Panc1 (cell line): ENCODE results near the gene LRRC71. TPM values are rescaled to one million over a fixed set of nuclear protein-coding genes. Genes with fewer than 3 reads are reported as not detected.

ENCODE experiments used
- ATAC-seq: fragments of 200-7000 bp; cut with Tn5 transposase; 2 replicates; pipeline ENCODE4 v1.9.1; 2020; ENCODE audit warnings: mild to moderate bottlenecking, moderate library complexity
- BruUV-seq: library from RNA; stranded (reverse); fragments of 400-500 nt; replicated peaks from 2 replicates; lab custom pipeline; 2021; lab: Mats Ljungman, UMichigan
- CTCF ChIA-PET: fragments of 300-600 bp; sonication (Branson Sonifier 250); formaldehyde crosslinking; loops from one replicate; lab custom pipeline; 2022; ENCODE audit warnings: antibody characterized with exemption; lab: Charles Lee
- POLR2A ChIA-PET: fragments of 300-600 bp; sonication (Branson Sonifier 250); formaldehyde crosslinking; loops from one replicate; lab custom pipeline; 2022; ENCODE audit warnings: antibody characterized with exemption; lab: Charles Lee
- DNase-seq: peaks from one replicate; pipeline ENCODE4 v3.0.0-alpha.2; 2010; ENCODE audit warnings: low read depth, low spot score
- H3K27ac ChIP-seq: 2 replicates; pipeline ENCODE4 v1.5.1; 2011; ENCODE audit warnings: mild to moderate bottlenecking, low read length, inconsistent platforms
- H3K27me3 ChIP-seq: fragments of 200-500 bp; sonication (Bioruptor generic); 2 replicates; pipeline ENCODE4 v1.6.0; 2014; ENCODE audit warnings: low read length, inconsistent platforms; ENCODE audit not compliant: control insufficient read depth, insufficient read depth
- H3K36me3 ChIP-seq: fragments of 200-500 bp; sonication (Bioruptor generic); 2 replicates; pipeline ENCODE4 v1.5.1; 2014; ENCODE audit warnings: inconsistent platforms, mild to moderate bottlenecking, low read length, moderate library complexity; ENCODE audit not compliant: control insufficient read depth, insufficient read depth
- H3K4me1 ChIP-seq: 2 replicates; pipeline ENCODE4 v1.5.1; 2011; ENCODE audit warnings: inconsistent platforms, mild to moderate bottlenecking, low read length, moderate library complexity; ENCODE audit not compliant: control insufficient read depth, insufficient read depth
- H3K4me3 ChIP-seq, 2 experiments: 2 replicates each; pipeline ENCODE4 v1.5.1; 2011 to 2012; ENCODE audit warnings: low read depth in 2 of 2, low read length in 2 of 2, mild to moderate bottlenecking in 2 of 2, inconsistent platforms in 1 of 2, moderate library complexity in 1 of 2
- H3K9me3 ChIP-seq: fragments of 200-500 bp; sonication (Bioruptor generic); 2 replicates; pipeline ENCODE4 v1.5.1; 2014; ENCODE audit warnings: low read depth, mild to moderate bottlenecking, inconsistent platforms, low read length, moderate library complexity; ENCODE audit not compliant: control insufficient read depth, insufficient read depth
- CTCF ChIP-seq: fragments of 450-650 bp; IDR thresholded peaks from 2 replicates; pipeline ENCODE4 v1.5.1; 2017; ENCODE audit warnings: mild to moderate bottlenecking
- POLR2AphosphoS5 ChIP-seq: IDR thresholded peaks from 2 replicates; pipeline ENCODE4 v1.6.1; 2012; ENCODE audit warnings: mild to moderate bottlenecking, low read depth, low read length, moderate library complexity
- REST ChIP-seq, 2 experiments: IDR thresholded peaks; 2 replicates each; pipeline ENCODE4 v1.6.1; 2011 to 2012; ENCODE audit warnings: low read depth in 2 of 2, control low read depth in 1 of 2, low read length in 1 of 2, mild to moderate bottlenecking in 1 of 2, moderate library complexity in 1 of 2; ENCODE audit not compliant: insufficient read depth in 1 of 2
- SIN3A ChIP-seq: IDR thresholded peaks from 2 replicates; pipeline ENCODE4 v1.6.1; 2012; ENCODE audit warnings: low read depth, mild to moderate bottlenecking, low read length, moderate library complexity, borderline replicate concordance; ENCODE audit not compliant: insufficient read depth
- TCF7L2 ChIP-seq: IDR thresholded peaks from 2 replicates; pipeline ENCODE4 v1.6.1; 2011; ENCODE audit warnings: mild to moderate bottlenecking, low read depth, low read length, inconsistent platforms
- in situ Hi-C: cut with HindIII; loops from 2 replicates; pipeline ENCODE4 v1.10.0; 2016; ENCODE audit warnings: low sequenced_read_pairs, low pct_unique_long_range_greater_than_20kb
- intact Hi-C: fragments of 100-400 bp; cut with micrococcal nuclease; formaldehyde crosslinking; loops from one replicate; pipeline ENCODE4 v1.10.0; 2022; ENCODE audit not compliant: unreplicated experiment
- total RNA-seq: library from RNA; stranded (reverse); gene quantifications from one replicate; pipeline ENCODE4 v1.2.1, GENCODE V29; 2021; ENCODE audit not compliant: unreplicated experiment

Gene LRRC71
- total RNA-seq, 1 experiment from 2014 or later: 0.77 TPM

- Histone ChIP-seq H3K27me3 (no peaks in the 10 kb centered on the region), H3K36me3 (no peaks in the 10 kb centered on the region), H3K4me3 (peak overlapping the region; percentile 35 to 52), H3K9me3 (no peaks in the 10 kb centered on the region), H3K4me1 (peaks cover 53% of the 10 kb centered on the region), H3K27ac (peak overlapping the region; percentile 91)
- ATAC-seq (no peak), DNase-seq (no peak)
- CTCF ChIA-PET: no interaction called here
- TF ChIP-seq SIN3A (no peak), REST (IDR thresholded peaks at IDR 0.05; ENCODE audit: insufficient read depth in 1 of 2, low read depth in 2 of 2, low read length in 1 of 2) (no peak), POLR2AphosphoS5 (no peak), TCF7L2 (no peak), CTCF (no peak)
- intact Hi-C loops: no loop called here
- POLR2A ChIA-PET: no interaction called here
- no TSS peak for BruUV-seq
- in situ Hi-C loops: no loop called here
These were observed 26.4 kb upstream of the LRRC71 start for GRCh38 chr1:156894001-156894400.

GRCh38 chr1:156894711-156895454 is 25.5 kb upstream of the LRRC71 start:
- in situ Hi-C loops: no loop called here
- H3K4me3 ChIP-seq: peak overlapping the region; percentile 35 to 52; a peak in 3 of 4 replicates
- H3K36me3 ChIP-seq: no peaks in the 10 kb centered on the region
- ATAC-seq (peak; percentile 27), DNase-seq (no peak)
- H3K27ac ChIP-seq: peak overlapping the region; percentile 91
- no peak for TF ChIP-seq SIN3A
- TF ChIP-seq TCF7L2: no peak
- no peak for TF ChIP-seq CTCF
- no peak for TF ChIP-seq REST (IDR thresholded peaks at IDR 0.05; ENCODE audit: insufficient read depth in 1 of 2, low read depth in 2 of 2, low read length in 1 of 2)
- no peak; the same call in 1 of the 2 replicates for TF ChIP-seq POLR2AphosphoS5
- H3K9me3 ChIP-seq: no peaks in the 10 kb centered on the region
- no peaks in the 10 kb centered on the region for H3K27me3 ChIP-seq
- no TSS peak for BruUV-seq
- peaks cover 60% of the 10 kb centered on the region for H3K4me1 ChIP-seq
- ChIA-PET POLR2A (interaction anchor here (0.6 kb wide), 1 partner anchor 173 kb away, joined by 4 read pairs; no protein-coding TSS in a partner anchor), CTCF (interaction anchor here (0.6 to 1.2 kb wide), 3 partner anchors 33 to 249 kb away, joined by 3 to 9 read pairs (median 4); partner anchors contain the start of gene NTRK1)
- intact Hi-C loops: no loop called here
